Measurements from ENCODE around the gene OR51E1.

OR51E1 gene, protein sequence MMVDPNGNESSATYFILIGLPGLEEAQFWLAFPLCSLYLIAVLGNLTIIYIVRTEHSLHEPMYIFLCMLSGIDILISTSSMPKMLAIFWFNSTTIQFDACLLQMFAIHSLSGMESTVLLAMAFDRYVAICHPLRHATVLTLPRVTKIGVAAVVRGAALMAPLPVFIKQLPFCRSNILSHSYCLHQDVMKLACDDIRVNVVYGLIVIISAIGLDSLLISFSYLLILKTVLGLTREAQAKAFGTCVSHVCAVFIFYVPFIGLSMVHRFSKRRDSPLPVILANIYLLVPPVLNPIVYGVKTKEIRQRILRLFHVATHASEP

DNA sequence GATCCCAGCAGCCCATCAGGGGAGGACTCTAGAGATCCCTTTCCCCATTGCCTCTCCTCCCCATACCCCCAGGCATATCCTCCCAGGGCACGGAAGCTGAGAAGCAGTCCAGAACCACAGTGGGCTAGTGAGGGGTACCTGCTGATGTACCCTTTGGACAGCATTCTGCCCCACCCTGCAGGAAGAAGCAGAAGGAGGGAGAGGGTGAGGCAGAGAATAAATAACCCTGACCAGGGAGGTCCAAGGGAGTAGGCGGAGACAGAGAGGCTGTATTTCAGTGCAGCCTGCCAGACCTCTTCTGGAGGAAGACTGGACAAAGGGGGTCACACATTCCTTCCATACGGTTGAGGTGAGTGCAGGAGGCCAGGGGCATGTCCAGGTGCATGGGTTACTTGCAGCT lies at the start of gene OR51E1:
TSS of gene OR51E1 (plus strand) at position 301 of the 400 bp plus-strand sequence. CDS start 8,545 bp downstream, outside the sequence.
- no peak for DNase-seq

DNA sequence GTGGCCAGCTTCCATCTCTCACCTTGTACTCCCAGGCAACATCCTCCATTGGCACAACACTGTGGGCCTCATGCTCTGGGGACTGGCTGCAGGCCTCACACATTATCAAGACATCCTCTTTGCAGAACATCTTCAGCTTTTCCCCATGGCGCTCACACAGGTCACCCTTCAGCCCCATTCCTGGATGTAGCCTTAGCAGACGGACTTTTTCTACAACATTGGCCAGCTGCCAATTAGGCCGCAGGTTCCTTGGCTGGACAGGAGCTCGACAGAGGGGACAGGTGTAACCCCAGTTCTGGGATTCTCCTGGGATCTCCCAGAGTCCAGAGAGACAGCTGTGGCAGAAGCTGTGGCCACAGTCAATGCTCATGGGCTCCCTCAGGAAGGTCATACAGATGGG lies 38.7 kb upstream of the OR51E1 start:
- no peak for DNase-seq

DNA sequence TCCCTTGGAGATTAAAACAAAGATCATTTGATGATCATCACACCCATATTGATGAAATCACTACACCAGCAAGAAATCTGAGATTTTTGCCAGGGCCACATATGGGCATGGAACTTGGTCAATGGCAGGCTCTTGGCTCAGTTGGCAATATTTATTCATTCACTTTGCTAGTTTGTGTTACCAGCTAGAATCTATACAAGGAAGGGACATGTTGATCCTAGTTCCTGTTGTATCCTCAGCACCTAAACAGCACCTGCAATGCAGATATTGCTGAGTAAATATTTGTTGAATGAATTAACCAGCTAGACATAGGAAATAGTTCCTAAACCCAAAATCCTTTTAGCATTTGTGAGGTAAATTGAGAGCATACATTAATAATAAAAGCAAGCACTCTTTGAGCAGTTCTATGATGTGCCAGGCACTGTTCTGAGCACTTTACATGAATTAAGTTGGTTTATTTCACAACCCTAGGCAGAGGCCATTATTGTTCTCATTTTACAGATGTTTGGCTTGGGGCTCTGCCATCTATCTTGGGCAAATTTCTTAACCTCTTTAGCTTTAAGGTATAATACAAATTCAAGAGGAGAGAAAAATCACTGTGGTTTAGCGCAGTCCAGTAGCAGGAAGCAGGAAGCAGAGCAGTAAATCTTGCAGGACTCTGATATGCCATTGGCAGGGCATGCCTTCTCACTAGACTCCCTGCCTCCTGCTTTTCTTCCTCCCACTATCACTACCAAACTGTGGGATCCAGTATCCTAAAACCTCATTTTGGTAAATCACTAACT lies 37.4 kb upstream of the OR51E1 start:
- DNase-seq, result no peak

DNA sequence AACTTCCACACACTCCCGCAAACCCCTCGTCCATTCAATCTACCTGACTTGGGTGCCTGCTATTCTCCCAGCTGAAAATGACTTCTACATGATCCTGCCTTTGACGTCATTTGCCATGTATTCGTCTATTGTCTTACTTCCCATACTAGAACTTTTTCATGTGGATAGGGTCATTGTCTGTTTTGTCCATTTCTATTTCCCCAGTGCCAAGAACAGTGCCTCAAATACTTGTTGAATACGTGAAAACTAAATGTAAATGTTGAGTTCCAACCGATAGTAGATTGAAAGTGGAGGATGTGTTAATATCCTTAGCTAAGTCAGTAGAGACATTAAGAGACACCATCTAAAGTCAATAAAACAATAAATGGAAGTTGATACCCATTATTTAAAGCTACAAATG lies 36.7 kb upstream of the OR51E1 start:
- no peak for DNase-seq

DNA sequence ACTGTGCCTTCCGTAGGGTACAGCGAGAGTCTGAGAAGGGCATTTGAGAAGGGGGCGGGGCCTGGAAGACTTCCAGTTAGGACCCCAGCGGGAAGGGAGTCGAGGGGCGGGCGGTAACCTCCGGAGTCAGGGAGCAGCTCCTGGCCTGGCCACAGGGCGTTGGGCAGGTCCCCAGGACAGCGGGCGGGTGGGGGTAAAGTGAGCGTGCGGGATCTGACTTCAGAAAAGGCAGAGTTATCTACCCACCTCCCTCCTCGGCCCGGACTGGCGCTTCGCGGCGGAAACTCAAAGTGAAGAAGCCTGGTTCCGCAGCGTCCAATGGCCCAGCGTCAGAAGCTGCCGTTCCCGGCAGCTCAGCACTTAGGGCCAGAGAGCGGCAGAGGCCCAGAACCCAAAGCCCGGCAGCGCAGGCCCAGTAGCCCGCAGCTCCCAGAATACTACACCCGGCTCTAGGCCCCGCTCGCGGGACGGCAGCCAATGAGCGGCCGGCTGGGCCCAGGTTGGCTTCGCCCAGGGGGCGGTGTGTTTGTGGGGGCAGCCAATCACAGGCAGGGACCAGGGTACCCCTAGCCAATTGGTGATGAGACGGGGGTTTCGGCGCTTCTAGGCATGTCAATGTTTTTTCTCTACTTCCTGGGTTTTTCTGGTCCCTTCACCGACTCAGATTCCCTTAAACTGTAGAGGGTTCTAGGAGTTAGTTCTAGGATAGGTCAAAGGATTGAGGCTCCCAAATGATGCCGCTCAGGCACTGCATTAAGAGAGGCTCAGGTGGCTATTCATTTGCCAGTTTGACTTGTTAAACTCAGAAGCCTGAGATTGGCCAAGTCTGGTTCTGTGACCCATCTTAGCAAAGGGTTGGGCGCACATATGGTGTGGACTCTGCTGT lies 35.8 kb upstream of the OR51E1 start, which contains the start of gene TRIM68:
TSS of gene TRIM68 (minus strand) at position 451 of the 886 bp plus-strand sequence. CDS start 2,727 bp downstream, outside the sequence.
- peak; percentile 14 for DNase-seq

DNA sequence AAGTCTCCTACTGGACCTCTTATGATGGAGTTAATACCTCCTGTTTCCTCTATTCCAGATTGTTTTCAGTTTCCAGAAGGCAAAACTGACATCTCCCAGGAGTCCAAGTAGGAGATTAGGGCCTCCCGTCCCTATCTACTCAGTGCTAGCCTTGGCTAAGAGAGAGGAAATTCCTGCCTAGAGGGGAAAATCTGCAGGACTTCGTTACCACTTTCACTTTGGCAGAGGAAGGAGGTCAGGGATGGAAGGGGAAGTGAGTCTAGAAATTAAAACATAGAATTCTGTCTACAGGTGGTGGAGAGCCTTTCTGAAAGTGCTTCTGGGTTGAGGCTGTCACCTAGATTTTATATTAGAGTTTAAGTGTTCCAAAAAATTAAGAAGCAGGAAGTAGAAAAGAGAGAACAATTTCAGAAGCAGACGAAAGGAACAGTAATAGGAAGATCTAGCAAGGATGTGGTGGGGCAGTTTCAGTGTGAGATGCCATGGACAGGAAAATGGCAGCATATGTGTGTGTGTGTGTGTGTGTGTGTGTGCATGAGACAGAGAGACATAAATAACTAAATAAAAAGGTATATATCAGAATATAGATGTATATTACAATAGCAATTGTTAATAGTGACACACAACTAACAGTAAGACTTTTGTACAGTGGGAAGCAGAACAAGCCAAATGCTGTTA lies 33.4 kb upstream of the OR51E1 start:
- no peak for DNase-seq

DNA sequence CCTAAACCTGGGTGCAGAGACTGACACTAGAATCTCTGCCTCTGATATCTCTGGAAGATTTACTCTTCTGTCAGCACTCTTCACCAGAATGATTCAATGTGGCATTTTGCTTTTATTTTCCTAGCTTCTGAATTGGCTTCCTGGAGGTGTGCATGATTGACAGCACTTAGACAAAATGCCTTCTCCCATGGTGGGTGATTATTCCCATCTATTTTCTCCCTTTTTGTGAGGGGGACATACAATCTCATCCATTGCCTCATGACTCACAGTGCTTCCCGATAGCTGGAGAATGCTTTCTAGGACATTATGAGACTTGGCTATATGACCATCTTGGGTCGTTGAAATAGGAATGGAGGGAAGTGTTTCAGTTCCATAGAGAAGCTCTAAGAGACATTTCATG lies 31.8 kb upstream of the OR51E1 start:
- no peak for DNase-seq

DNA sequence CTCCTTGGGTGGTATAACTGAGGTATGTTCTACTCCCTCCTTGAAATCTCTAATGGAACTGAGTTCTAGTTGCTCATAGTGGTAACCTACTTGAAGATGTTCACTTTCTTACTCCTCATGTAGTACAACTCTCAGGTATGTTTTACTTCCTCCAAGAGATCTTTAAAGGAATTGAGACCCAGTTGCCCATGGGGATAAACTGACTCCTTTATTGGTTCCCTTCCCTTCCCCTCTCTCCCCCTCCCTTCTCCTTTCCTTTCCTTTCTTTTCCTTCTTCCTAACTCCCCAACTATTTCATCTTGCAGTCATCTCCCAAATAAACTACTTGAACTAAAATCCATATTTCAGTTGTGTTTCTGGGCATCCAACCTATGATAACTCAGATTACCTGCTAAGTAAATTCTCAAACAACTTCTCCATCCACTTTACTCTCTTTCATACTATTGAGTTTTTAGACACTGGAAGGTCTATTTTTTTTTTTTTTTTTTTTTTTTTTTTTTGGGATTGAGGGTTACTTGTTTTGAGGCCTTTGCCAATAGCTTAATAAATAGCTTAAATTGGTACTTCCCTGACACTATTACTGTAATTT lies 27.8 kb upstream of the OR51E1 start:
- no peak for DNase-seq

DNA sequence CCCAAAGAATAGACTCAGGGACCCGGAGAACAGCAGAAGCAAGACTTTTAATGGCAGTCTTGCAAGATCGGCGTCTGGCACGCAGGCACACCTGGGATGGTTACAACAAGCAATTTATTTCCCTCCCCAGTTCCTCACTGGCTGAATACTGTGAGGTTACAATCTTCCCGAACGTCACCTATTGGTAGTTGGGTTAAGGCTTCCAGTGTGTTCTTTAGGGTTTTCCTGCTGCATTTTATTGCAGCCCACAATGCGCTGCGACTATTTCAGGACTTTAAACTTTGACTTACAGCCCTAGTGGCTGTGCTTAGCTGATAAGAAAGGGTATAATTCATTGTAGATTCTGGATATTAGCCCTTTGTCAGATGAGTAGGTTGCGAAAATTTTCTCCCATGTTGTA lies 24.3 kb upstream of the OR51E1 start:
- DNase-seq, result no peak

DNA sequence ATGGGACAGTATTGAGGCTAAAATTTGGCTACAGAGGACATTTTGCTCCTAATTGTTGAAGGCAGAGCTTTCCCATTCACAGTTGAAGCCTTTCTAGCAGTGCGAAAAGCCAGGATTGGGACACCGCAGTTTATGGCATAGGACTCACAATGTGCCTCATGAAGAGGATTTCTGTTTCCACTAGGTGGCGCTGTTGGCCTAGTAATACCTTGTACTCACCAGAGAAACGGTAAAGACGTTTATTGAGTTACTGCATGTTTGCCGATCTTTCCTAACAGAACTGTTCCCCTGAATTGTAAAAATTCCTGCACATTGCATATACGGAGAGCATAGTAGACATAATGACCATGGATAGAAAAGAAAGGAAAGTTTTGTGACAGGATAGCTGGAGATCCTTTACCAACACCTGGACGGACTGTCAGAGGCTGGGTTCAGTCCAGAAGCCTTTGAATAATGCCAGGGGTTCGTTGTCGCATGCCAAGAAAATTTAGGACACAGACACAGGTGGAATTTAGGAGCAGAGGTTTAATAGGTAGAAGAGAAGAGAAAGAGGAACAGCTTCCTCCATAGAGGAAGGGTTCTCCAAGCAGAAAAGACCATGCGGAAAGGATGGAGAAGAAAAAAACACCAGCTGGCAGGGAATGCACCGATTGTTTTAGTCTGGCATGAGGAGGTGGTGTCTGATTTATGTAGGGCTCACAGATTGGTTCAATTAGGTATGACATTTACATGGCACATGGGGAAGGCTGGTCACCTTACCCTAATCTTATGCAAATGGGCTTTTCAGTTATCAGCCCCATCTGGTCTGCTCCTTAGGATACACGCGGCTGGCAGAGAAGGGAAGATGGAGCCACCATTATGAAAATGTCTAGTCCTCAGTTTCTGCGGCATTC lies 17.3 kb upstream of the OR51E1 start:
- DNase-seq, result no peak

DNA sequence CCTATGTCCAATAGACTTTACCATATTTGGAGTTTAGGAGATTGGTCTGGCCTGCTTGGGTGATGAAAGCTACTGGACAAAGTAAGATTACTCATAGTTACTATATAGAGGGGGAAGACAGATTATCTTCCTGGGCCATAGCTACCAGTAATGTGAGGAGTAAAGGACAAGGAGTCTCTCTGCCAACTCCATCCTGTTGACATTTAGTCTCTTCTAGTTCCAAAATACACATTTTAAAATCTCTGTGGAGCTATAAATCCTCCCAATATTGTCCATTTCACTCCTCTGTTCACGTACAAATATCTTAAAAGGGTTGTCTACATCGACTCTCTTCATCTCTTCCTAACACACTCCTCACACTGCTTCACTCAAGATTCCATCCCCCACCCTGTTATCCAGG lies 7.6 kb upstream of the OR51E1 start:
- DNase-seq, result no peak

DNA sequence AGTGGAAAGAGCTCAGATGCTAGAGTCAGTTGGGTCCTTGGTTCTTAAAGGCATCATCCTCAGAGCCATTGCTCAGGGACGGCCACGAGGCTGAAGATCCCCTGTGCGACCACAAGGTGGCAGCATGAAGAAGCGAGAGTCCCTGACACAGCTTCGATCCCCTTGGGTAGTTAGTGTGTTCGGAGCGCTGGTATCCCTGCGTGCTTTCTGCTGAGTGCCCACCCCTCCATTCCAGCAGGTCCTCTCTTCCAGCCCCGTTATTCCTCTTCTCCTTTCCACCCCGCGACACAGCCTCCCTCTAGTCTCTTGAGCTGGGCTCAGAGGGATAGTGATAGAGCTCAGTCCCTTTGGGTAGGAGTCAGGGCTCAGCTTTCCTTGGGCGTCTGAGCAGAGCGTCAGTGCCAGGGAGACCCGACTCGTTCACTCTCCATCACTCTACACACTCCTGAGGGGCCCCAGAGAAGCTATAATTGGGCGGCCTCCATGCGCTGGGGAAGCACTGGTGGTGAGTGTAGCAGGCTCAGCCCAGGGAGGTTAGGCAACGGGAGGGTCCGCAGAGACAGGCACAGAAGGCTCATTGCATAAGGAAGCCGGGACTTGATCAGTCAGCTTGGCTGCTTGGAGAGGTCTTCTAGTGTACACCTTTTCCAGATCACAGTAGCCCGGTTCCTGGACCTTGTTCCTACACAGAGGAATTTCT lies 6.7 kb upstream of the OR51E1 start, which contains the start of gene OR51D1:
TSS of gene OR51D1 (plus strand) at position 516 of the 700 bp plus-strand sequence. CDS start 2,314 bp downstream, outside the sequence.
- DNase-seq, result no peak

DNA sequence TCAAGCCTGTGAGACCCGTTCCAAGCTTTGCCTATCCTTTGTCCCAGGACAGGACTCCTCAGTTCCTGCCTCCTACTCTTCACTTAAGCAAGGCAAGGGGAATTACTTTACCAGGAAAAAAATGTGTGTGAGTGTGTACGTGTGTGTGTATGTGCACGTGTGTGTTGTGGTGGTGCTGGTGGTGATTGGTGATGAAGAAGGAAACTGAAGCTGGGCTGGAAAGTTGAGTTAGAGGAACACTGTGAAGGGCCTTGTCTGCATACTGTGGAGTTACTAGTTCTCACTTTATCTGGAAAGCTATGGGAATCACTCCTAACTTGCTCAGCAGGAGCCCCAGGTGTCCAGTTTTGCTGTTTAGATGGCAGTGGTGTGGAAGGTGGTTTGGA lies 6.1 kb upstream of the OR51E1 start:
- DNase-seq, result no peak

DNA sequence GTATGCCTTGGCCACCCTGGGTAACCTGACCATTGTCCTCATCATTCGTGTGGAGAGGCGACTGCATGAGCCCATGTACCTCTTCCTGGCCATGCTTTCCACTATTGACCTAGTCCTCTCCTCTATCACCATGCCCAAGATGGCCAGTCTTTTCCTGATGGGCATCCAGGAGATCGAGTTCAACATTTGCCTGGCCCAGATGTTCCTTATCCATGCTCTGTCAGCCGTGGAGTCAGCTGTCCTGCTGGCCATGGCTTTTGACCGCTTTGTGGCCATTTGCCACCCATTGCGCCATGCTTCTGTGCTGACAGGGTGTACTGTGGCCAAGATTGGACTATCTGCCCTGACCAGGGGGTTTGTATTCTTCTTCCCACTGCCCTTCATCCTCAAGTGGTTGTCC lies 3.9 kb upstream of the OR51E1 start:
- no peak for DNase-seq

DNA sequence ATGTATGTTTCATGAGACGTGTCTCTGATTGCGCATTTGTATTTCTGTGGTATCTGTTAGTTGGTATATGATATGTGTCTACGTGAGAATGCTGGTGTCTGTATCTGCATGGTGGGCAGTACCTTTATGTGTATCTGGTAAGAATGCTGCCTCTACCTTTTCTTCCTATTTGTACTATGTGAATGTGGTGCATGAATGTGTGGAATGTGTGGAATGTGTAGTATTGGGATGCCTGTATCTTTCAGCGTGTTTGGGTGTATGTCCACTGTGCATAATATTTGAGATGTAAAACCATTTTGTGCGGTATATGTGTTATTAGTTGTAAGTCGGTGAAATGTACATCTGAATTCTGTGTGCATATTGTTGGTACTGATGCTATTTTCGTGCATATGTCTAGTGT lies 2.3 kb upstream of the OR51E1 start:
- DNase-seq, result no peak

DNA sequence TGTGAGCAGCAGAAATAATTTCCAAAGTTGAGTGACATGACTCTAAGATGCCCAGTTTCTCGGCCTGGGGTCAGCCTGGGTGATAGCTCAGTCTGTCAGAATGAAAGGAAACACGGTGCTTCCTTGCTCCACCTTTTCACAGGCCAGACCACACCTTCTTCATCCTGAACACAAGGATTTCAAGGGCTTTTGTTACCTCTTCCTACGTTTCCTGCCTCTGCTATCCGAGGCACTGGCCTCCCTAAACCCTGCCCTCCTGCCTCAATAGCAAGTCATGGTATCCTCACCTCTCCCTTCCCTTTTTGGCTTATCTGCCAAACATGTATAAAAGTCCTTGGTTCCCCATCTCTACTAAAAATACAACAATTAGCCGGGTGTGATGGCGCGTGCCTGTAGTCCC lies 1.7 kb upstream of the OR51E1 start:
- no peak for DNase-seq

DNA sequence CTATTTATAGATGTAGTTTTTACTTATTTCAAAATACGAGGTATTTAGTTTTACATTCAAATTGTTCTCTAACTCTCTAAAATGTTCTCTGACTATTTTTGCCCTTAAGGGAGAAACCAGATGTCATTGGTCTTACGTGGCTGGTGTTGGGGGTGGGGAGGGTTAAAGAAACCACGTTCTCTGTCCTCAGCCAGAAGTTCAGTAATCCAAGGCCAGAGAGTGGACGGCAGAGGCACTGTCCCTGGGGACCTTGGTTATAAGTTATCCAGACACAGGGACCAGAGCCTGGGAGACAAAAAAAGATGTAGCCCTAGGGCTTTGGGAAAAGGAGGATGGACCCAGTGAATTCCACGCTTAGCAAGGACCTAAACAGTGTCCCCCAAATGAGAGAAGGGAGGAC lies 706 bp upstream of the OR51E1 start:
- DNase-seq, result no peak

DNA sequence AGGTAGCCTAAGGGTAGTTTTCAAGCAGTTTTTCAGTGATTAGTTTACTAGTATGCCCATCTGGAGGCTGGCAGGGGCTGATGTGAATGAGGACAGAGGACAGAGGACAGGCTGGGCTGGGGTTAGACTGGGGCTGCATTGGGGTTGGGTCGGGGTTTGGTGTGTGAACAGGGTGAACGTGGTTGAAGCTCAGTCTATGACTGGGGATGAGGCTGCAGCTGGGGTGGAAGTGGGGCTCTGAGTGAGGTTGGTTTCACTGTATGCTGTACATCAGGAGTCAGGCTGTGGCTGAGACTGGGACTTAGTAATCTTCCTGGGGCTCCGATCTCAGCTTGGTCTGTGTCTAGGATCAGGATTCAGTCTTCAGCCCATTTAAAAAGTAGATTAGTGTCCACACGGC lies 451 bp downstream of the OR51E1 start:
- no peak for DNase-seq

DNA sequence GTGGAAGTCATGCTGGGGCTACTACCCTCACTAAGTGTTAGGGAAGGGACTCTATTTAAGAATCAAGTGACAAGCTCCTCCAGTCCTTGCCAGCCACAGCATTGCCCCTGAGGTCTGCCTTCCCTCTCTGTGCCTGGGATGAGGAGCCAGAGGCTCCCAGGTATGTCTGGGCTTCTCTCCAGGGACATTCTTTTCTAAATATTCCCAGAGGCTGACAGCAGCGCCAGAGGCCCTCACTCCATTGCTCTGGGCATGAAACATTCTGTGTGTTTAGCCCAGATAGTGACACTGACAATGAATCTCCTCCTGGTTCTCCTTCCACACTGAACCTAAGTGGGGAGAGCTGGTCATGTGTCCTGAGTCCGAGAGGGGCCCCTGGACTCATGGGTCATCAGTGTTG lies 2.2 kb downstream of the OR51E1 start:
- no peak for DNase-seq

DNA sequence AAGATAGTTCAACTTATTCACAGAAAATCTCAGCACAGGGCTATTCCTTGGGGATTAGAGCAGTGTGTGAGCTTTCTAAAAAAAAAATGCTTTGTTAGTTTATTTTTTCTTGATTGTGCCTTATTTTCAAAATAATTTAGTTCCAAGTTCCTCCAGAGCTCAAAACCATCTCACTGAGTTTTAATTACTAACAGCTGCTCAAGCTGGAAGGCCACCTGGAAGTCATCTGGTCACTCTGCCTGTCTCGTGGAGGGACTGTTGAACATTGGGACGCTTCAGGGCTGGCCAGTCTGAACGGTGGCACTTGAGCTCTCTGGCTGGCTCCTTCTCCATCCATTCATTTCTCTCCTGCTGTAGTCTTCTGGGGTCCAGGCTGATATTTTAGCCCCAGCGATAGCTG lies 4.0 kb downstream of the OR51E1 start:
- no peak for DNase-seq

All from GF-D8 (cell line).